Neural crest cell (in vitro differentiated cells): ENCODE measurements around the gene RNASEH2B. TPM values are rescaled to one million over a fixed set of nuclear protein-coding genes. Genes with fewer than 3 reads are reported as not detected.

Experiments used
- DNase-seq: peaks from one replicate; pipeline ENCODE4 v3.0.0; 2021; ENCODE audit warnings: low read depth, mixed read lengths, low spot score
- H3K27ac Mint-ChIP-seq: one replicate; pipeline ENCODE4 v1.8.0; 2021; ENCODE audit warnings: mild to moderate bottlenecking, mixed read lengths; ENCODE audit not compliant: unreplicated experiment
- H3K27me3 Mint-ChIP-seq: 2 replicates; pipeline ENCODE4 v1.8.0; 2021; ENCODE audit warnings: low read depth, mild to moderate bottlenecking, mixed read lengths
- H3K36me3 Mint-ChIP-seq: 2 replicates; pipeline ENCODE4 v1.8.0; 2021; ENCODE audit warnings: low read depth, mild to moderate bottlenecking, mixed read lengths
- H3K4me1 Mint-ChIP-seq: 2 replicates; pipeline ENCODE4 v1.8.0; 2021; ENCODE audit warnings: mixed read lengths
- H3K4me3 Mint-ChIP-seq: one replicate; pipeline ENCODE4 v1.8.0; 2021; ENCODE audit warnings: mild to moderate bottlenecking, mixed read lengths
- H3K9me3 Mint-ChIP-seq: 2 replicates; pipeline ENCODE4 v1.8.0; 2021; ENCODE audit warnings: mixed read lengths
- CTCF ChIP-seq: fragments of 200-600 bp; sonication (generic); conservative IDR thresholded peaks from 2 replicates; pipeline ENCODE4 v1.5.0; 2021; ENCODE audit warnings: antibody characterized with exemption, mild to moderate bottlenecking
- long read RNA-seq: library from polyadenylated mRNA; unstranded; transcript quantifications from one replicate; pipeline ENCODE4 v2.0.0, GENCODE V29; 2020
- total RNA-seq: library from RNA; stranded (reverse); gene quantifications from 2 replicates; pipeline ENCODE4 v1.2.1, GENCODE V29; 2021

RNASEH2B gene
- 53.2 and 55.2 TPM in 2 replicates for total RNA-seq
- long read RNA-seq, full-length matches to known transcripts, result 16 of 25 reads
- long read RNA-seq, partial matches to known transcripts, result 3 of 25 reads
- long read RNA-seq, other reads (novel, unspliced or antisense), result 6 of 25 reads

- no peaks in the 10 kb centered on the region for H3K27me3 Mint-ChIP-seq
- peak within 1 kb of the TSS; percentile 89 for H3K4me3 Mint-ChIP-seq
- H3K9me3 Mint-ChIP-seq, result no peaks in the 10 kb centered on the region
- H3K27ac Mint-ChIP-seq, result peak within 1 kb of the TSS; percentile 81
- H3K36me3 Mint-ChIP-seq, result no peaks in the 10 kb centered on the region
- DNase-seq, result peak; percentile 50
- TF ChIP-seq CTCF, result no peak
- peaks cover 24% of the 10 kb centered on the region for H3K4me1 Mint-ChIP-seq
Measured at GRCh38 chr13:50909605-50910484, at the start of gene RNASEH2B. Gene RNASEH2B (plus strand): TSS chr13:50909791. CDS start chr13:50910077, 286 bp downstream.

GRCh38 chr13:50864492-50864891, 45.1 kb upstream of the RNASEH2B start:
- Mint-ChIP-seq H3K36me3 (peaks cover 14% of the 10 kb centered on the region), H3K4me3 (no peak overlapping the region), H3K9me3 (peaks cover 18% of the 10 kb centered on the region), H3K27ac (no peak overlapping the region), H3K4me1 (peaks cover 13% of the 10 kb centered on the region), H3K27me3 (no peaks in the 10 kb centered on the region)
- TF ChIP-seq CTCF, result no peak
- no peak for DNase-seq

GRCh38 chr13:50866817-50867636, 42.6 kb upstream of the RNASEH2B start:
- H3K27ac Mint-ChIP-seq, result peak overlapping the region; percentile 28
- TF ChIP-seq CTCF, result no peak
- no peaks in the 10 kb centered on the region for H3K27me3 Mint-ChIP-seq
- peaks cover 5% of the 10 kb centered on the region for H3K36me3 Mint-ChIP-seq
- no peak for DNase-seq
- H3K4me3 Mint-ChIP-seq, result no peak overlapping the region
- peaks cover 13% of the 10 kb centered on the region for H3K4me1 Mint-ChIP-seq
- H3K9me3 Mint-ChIP-seq, result peaks cover 10% of the 10 kb centered on the region

DNA sequence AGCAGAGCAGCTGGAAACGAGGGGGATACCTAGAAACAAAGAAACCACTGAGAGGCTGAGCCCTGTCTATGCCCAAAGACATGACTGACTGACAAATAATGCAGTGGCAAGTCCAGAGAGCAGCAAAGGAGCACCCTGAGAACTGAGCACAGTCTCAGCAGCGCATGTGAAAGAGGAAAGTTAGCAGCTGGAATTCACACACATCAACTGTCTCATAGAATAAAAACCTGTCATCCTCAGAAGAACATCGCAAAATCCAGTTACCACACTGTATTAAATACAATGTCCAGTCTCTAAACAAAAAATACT, 42.0 kb upstream of the RNASEH2B start:
- no peak for TF ChIP-seq CTCF
- Mint-ChIP-seq H3K9me3 (peaks cover 10% of the 10 kb centered on the region), H3K36me3 (peaks cover 5% of the 10 kb centered on the region), H3K27me3 (no peaks in the 10 kb centered on the region), H3K27ac (peak overlapping the region; percentile 28), H3K4me3 (no peak overlapping the region), H3K4me1 (peaks cover 13% of the 10 kb centered on the region)
- no peak for DNase-seq

- TF ChIP-seq CTCF, result no peak
- H3K36me3 Mint-ChIP-seq, result peaks cover 3% of the 10 kb centered on the region
- peaks cover 18% of the 10 kb centered on the region for H3K4me1 Mint-ChIP-seq
- no peaks in the 10 kb centered on the region for H3K27me3 Mint-ChIP-seq
- H3K27ac Mint-ChIP-seq, result no peak overlapping the region
- H3K4me3 Mint-ChIP-seq, result no peak overlapping the region
- peaks cover 4% of the 10 kb centered on the region for H3K9me3 Mint-ChIP-seq
- no peak for DNase-seq
Measured at GRCh38 chr13:50871405-50871804, 38.2 kb upstream of the RNASEH2B start.
